Adipose tissue (tissue), 3 donors: ENCODE measurements around the gene LAMB1. TPM values are rescaled to one million over a fixed set of nuclear protein-coding genes. Genes with fewer than 3 reads are reported as not detected.

Experiments
- H3K27ac ChIP-seq: one replicate; pipeline ENCODE4 v1.5.1; 2013; ENCODE audit warnings: low read depth, low read length
- WGBS, 3 donors: extraction: QIAGEN DNeasy Blood & Tissue Kit; methylation state at CpG; one replicate each; pipeline ENCODE4 v1.1.7; 2013; 5-methylcytosine and 5-hydroxymethylcytosine counted together
- polyA plus RNA-seq, 3 donors: library from polyadenylated mRNA; stranded (reverse); fragments of 200-250 nt; gene quantifications; one replicate each; pipeline ENCODE4 v1.2.3, GENCODE V29; 2013
- donor health status: healthy with polysubstance abuse.
- donor health status: Bipolar disorder and iron deficiency.
- donor health status: healthy.

Gene LAMB1
- polyA plus RNA-seq, 3 donors: 86.0 to 249 (median 233) TPM

DNA sequence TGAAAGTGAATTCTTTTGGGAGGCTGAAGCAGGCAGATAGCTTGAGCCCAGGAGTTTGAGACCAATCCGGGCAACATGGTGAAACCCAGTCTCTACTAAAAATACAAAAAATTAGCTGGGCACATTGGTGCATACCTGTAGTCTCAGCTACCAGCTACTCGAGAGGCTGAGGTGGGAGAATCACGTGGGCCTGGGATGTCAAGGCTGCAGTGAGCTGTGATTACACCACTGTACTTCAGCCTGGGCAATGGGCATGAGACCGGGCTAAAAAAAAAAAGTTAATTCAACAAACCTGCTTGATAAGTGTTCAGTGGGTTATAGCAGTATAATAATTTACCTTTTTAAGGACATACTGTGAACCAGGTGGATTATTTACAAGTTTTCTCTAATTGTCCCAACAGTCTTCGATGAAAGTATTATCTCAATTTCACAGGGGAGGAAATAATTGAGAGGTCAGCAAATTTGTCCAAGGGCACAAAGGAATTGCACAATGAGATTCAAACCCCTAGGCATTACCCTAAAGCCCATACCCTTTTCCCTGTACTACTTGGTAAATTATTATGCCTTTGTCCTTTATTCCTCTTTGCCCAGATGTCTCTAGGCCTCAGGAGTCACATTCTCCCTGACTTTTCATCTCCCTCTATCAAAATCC lies 125.1 kb downstream of the LAMB1 start:
- H3K27ac ChIP-seq: no peak overlapping the region
- 48 to 89% (median 88%) methylated on average over 5 of the region's 5 CpGs for WGBS, 3 donors

DNA sequence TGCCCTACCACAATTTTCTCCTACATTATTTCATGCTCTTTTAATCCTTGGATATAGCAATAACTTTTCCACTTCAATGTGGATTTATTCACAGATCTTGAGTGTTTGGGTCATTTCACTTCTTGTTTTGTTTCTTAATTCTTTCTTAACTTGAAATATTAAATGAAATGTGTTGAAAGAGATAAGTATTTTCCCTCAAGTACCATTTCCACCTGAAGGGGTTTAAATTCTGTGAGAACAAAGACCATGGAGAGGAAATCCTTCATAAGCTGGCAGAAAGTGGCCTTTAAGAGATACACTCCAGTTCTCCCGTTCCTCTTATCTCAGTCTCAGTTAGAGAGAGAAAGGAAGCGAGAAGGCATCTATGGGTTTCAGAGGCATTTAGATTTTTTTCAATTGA lies 126.0 kb downstream of the LAMB1 start:
- H3K27ac ChIP-seq: no peak overlapping the region
- WGBS, 3 donors: 53 to 67% (median 54%) methylated on average over 2 of the region's 2 CpGs

DNA sequence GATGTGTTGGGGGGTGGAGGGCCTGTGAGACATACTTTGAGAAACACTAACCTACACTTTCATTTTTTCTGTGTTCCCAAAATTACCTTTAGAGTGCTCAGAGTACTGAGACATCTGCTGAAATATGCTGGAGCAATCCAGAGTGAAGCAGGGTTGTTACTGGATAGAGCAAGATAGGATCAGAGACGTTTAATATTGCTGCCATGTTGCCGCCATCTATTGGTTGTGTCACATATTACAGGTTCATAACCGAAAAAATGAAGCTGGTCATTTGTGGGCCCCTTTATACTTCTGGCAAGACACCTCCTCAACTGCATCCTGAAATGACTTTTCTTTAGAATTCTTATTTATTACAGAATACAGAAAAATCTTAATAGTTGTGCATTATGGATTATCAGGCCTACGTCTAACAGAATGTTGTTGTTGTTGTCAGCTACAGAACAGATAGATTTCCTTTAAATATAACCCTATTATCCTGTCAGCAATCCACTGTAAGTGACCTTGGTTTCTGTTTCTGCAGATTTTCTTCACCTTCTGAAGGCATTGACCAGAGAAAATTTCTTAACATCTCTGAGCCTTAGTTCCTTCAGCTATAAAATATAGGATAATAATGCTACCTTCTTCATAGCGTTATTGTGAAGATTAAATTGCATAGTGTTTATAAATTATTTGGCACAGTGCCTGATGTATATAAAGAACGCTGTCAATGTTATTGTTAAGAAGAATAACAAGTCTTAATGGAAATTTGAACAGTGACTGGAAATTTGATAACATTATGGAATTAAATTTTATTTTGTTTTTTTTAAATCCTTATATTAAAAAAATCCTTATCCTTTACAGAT lies 128.1 kb downstream of the LAMB1 start:
- WGBS, 3 donors: 25 to 28% (median 26%) methylated on average over 6 of the region's 6 CpGs
- H3K27ac ChIP-seq: no peak overlapping the region

DNA sequence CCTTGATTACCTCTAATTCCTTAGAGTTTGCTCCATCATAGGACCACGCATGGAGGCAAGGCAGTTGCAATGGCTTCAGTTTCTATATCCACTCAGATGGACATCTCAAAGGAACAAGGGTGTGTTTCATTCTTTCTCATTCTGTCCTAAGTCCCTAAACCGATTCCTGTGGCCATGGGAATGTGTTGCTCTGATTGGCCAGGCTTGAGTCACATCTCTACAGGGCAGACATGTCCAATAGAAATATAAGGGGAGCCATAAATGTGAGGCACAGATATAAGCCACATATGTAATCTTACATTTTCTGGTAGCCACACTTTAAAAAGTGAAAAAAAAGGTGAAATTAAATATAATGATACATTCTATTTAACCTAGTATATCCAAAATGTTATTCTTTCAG lies 128.8 kb downstream of the LAMB1 start:
- WGBS, 3 donors: 65 to 88% (median 86%) methylated on average over 2 of the region's 2 CpGs
- no peak overlapping the region for H3K27ac ChIP-seq

Other genes starting within 250 kb of the LAMB1 start
- gene SLC26A3, start 199.9 kb downstream of the LAMB1 start, polyA plus RNA-seq: under 1 TPM; 0.05 to 0.27 (median 0.11) TPM
- 100 to 1,000 TPM in 1 of 3 donors, 10 to 100 TPM in 2; 44.5 to 205 (median 55.7) TPM for gene DLD, start 112.0 kb downstream of the LAMB1 start, polyA plus RNA-seq
- under 1 TPM in 2 of 3 donors, not detected in 1; 0.13 to 0.17 TPM for gene LAMB4, start 127.2 kb upstream of the LAMB1 start, polyA plus RNA-seq